Chondrocyte (in vitro differentiated cells): ENCODE results near the gene LY6G5B. TPM values are rescaled to one million over a fixed set of nuclear protein-coding genes. Genes with fewer than 3 reads are reported as not detected.

Experiments
- DNase-seq: peaks from one replicate; pipeline ENCODE4 v3.0.0; 2021; ENCODE audit warnings: mixed read lengths, low spot score
- H3K27ac Mint-ChIP-seq: one replicate; pipeline ENCODE4 v1.8.0; 2021; ENCODE audit warnings: mild to moderate bottlenecking, moderate library complexity, mixed read lengths; ENCODE audit not compliant: unreplicated experiment
- H3K27me3 Mint-ChIP-seq: 2 replicates; pipeline ENCODE4 v1.8.0; 2021; ENCODE audit warnings: low read depth, mixed read lengths
- H3K36me3 Mint-ChIP-seq: 2 replicates; pipeline ENCODE4 v1.8.0; 2021; ENCODE audit warnings: low read depth, mixed read lengths
- H3K4me1 Mint-ChIP-seq: 2 replicates; pipeline ENCODE4 v1.8.0; 2021; ENCODE audit warnings: low read depth, mild to moderate bottlenecking, mixed read lengths
- H3K4me3 Mint-ChIP-seq: one replicate; pipeline ENCODE4 v1.8.0; 2021; ENCODE audit warnings: mild to moderate bottlenecking, moderate library complexity, mixed read lengths; ENCODE audit not compliant: unreplicated experiment
- H3K9me3 Mint-ChIP-seq: 2 replicates; pipeline ENCODE4 v1.8.0; 2021; ENCODE audit warnings: low read depth, mixed read lengths
- total RNA-seq: library from RNA; stranded (reverse); gene quantifications from 3 replicates; pipeline ENCODE4 v1.2.1, GENCODE V29; 2021
- TF ChIP-seq, protein P1 (sequence below): fragments of 200-600 bp; sonication (generic); IDR thresholded peaks from 2 replicates; pipeline ENCODE4 v1.5.0; 2021; ENCODE audit warnings: antibody characterized with exemption, mild to moderate bottlenecking, moderate library complexity

LY6G5B gene
- total RNA-seq, 1 donor from 2014 or later, result 10.2 TPM

DNA sequence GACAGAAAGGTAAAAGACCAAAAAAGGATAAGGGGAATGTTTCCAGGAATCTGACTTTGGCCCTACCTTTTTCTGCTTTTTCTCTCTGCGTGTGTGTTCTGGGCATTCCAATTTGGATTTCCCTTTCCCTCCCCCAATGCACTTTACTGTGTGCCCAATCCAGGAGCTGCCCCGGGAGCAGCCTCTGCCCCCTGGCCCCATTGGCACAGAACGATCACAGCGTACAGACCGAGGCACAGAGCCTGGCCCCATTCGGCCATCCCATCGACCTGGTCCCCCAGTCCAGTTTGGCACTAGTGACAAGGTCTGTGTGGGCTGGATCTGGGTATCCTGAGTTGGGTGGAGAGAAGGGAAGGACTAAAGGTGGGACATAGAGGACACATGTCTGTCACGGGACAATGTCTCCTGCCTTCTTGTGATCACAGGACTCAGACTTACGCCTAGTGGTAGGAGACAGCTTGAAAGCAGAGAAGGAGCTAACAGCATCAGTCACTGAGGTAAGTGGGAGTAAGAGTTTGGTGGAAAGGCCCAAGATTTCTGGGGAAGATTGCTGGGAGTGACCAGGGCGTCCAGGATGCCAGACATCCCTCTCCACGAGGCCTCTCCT, 34.7 kb upstream of the LY6G5B start:
- no peaks in the 10 kb centered on the region for H3K4me1 Mint-ChIP-seq
- no peaks in the 10 kb centered on the region for H3K27me3 Mint-ChIP-seq
- H3K27ac Mint-ChIP-seq, result no peak overlapping the region
- no peak for DNase-seq
- H3K36me3 Mint-ChIP-seq, result peaks cover 42% of the 10 kb centered on the region
- TF ChIP-seq, protein P1, sequence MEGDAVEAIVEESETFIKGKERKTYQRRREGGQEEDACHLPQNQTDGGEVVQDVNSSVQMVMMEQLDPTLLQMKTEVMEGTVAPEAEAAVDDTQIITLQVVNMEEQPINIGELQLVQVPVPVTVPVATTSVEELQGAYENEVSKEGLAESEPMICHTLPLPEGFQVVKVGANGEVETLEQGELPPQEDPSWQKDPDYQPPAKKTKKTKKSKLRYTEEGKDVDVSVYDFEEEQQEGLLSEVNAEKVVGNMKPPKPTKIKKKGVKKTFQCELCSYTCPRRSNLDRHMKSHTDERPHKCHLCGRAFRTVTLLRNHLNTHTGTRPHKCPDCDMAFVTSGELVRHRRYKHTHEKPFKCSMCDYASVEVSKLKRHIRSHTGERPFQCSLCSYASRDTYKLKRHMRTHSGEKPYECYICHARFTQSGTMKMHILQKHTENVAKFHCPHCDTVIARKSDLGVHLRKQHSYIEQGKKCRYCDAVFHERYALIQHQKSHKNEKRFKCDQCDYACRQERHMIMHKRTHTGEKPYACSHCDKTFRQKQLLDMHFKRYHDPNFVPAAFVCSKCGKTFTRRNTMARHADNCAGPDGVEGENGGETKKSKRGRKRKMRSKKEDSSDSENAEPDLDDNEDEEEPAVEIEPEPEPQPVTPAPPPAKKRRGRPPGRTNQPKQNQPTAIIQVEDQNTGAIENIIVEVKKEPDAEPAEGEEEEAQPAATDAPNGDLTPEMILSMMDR, result no peak
- H3K9me3 Mint-ChIP-seq, result no peaks in the 10 kb centered on the region
- no peak overlapping the region for H3K4me3 Mint-ChIP-seq

DNA sequence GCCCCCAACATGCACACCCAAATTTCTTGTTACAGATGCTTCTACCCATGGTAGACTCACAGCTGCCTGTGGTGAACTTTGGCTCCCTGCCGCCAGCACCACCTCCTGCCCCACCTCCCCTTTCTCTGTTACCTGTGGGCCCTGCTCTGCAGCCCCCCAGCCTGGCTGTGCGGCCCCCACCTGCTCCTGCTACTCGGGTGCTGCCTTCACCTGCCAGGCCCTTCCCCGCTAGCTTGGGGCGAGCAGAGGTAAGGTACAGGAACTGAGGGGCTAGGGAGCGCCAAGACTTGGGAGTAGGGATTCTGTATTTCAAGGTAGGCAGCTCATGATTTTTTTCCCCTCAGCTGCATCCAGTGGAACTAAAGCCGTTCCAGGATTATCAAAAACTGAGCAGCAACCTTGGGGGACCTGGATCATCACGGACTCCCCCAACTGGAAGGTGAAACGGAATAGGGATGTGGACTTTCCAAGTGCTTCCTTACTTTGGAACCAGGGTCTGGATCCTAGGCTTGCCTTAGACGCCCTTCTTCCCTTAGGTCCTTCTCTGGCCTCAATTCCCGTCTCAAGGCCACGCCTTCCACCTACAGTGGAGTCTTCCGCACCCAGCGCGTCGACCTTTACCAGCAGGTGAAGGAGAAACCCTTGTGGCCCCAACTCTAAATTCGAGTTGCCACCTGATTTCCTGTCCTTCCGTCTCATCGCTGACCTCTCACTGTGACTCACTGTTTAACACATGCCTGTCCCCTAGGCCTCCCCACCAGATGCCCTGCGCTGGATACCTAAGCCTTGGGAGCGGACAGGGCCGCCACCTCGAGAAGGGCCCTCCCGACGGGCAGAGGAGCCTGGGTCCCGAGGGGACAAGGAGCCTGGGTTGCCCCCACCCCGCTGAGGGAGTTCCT, 32.8 kb upstream of the LY6G5B start:
- Mint-ChIP-seq H3K9me3 (no peaks in the 10 kb centered on the region), H3K4me3 (no peak overlapping the region), H3K36me3 (peaks cover 37% of the 10 kb centered on the region), H3K27ac (peak overlapping the region; percentile 41), H3K4me1 (no peaks in the 10 kb centered on the region), H3K27me3 (no peaks in the 10 kb centered on the region)
- TF ChIP-seq, protein P1, result no peak
- DNase-seq, result no peak

DNA sequence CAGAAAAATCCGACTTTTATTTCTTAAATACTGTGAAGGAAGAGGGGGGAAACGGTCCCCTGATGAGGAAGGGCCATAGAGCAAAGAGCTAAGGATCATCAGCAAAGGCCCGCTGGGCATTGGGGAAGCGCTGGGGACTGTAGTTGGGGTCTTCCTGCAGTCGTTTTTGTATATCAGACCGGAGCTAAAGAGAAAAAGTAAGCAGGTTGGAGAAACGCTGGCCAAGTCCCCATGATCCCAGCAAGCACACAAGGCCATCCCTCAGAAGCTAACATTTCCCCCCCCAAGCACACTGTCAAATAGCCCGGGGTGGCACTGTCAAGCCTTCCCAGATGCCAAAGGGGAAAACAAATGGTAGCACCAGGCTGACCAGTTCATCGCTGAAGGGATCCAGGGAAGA, 30.7 kb upstream of the LY6G5B start:
- H3K4me1 Mint-ChIP-seq, result no peaks in the 10 kb centered on the region

DNA sequence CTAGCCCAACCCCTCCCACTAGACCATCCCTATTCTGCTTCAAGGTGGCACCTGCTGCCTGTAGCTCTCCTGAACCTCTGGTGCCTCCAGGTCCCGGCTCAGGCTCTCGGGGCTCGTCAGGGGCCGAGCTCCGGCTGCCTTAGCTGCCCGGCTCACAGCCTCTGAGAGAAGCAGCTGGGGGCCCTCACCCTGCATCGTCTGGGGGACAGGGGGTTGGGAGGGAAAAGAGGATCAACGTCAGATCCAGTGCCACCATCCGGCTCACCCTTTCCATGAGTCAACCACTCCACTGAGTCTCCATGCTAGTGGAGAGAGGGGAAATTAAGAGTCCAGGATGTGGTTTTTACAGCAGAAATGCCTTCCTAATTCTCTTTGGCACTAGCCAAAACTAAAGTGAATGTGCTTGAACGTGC, 30.3 kb upstream of the LY6G5B start:
- no peaks in the 10 kb centered on the region for H3K9me3 Mint-ChIP-seq
- peaks cover 34% of the 10 kb centered on the region for H3K36me3 Mint-ChIP-seq
- H3K4me3 Mint-ChIP-seq, result no peak overlapping the region
- no peak for DNase-seq
- H3K27me3 Mint-ChIP-seq, result no peaks in the 10 kb centered on the region
- TF ChIP-seq, protein P1, result no peak
- H3K4me1 Mint-ChIP-seq, result no peaks in the 10 kb centered on the region
- H3K27ac Mint-ChIP-seq, result peak overlapping the region; percentile 10

More for the DNA sequence above, 30.7 kb upstream of the LY6G5B start:
- Mint-ChIP-seq H3K27me3 (no peaks in the 10 kb centered on the region), H3K9me3 (no peaks in the 10 kb centered on the region), H3K27ac (peak overlapping the region; percentile 45), H3K36me3 (peaks cover 35% of the 10 kb centered on the region), H3K4me3 (no peak overlapping the region)
- DNase-seq, result no peak
- TF ChIP-seq, protein P1, result no peak

DNA sequence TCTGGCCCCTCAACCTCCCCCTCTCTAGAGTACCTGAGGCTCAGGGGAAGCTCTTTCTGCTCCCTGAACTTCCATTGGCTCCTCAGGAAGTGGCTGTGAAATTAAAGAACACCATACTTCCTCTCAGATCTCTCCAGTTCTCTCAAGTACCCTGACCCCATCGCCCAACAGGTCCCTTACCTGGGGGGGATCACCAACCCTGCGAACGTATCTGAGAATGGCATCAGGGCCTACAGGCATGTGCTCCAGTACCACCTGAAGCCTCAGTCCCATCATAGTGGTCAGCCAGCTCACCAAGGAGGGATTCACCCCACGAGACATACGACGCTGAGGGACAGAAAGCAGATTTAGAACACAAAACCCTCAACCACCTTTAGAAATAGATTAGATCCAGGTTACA, 29.2 kb upstream of the LY6G5B start:
- H3K9me3 Mint-ChIP-seq, result no peaks in the 10 kb centered on the region
- DNase-seq, result no peak
- no peak overlapping the region for H3K27ac Mint-ChIP-seq
- H3K4me1 Mint-ChIP-seq, result no peaks in the 10 kb centered on the region
- no peak overlapping the region for H3K4me3 Mint-ChIP-seq
- TF ChIP-seq, protein P1, result no peak
- no peaks in the 10 kb centered on the region for H3K27me3 Mint-ChIP-seq
- H3K36me3 Mint-ChIP-seq, result peaks cover 38% of the 10 kb centered on the region
